Astrocyte (in vitro differentiated cells and primary cell): ENCODE measurements around the gene MTA1.

Source experiments
- EZH2 ChIP-seq: IDR thresholded peaks from 2 replicates; pipeline ENCODE4 v1.6.1; 2012; ENCODE audit warnings: mild to moderate bottlenecking, low read length, inconsistent platforms; ENCODE audit not compliant: insufficient read depth
- TF ChIP-seq, protein P1 (sequence below): IDR thresholded peaks from 2 replicates; pipeline ENCODE4 v1.5.1; 2011; ENCODE audit warnings: low read depth, mild to moderate bottlenecking, inconsistent platforms, low read length, moderate library complexity; ENCODE audit not compliant: insufficient read depth

DNA sequence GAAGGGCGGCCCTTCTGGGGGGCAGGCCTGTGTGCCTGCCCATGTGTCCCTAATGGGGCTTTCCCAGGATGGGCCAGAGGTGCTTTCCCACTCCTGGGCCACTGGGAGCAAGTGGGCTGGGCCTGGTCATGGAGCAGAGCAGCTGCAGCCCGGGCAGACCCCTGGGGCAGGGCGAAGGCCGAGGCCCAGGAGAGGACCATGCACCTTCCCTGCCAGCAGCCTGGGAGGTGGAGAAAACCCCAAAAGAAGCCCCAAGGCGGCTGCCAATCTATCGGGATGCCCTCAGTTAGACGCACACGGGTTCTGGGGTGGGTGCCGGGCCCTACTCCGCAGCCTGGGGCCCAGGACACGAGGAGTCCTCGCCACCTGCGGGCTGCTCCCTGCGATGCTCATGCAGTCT, 38.9 kb downstream of the MTA1 start:
- TF ChIP-seq, protein P1, sequence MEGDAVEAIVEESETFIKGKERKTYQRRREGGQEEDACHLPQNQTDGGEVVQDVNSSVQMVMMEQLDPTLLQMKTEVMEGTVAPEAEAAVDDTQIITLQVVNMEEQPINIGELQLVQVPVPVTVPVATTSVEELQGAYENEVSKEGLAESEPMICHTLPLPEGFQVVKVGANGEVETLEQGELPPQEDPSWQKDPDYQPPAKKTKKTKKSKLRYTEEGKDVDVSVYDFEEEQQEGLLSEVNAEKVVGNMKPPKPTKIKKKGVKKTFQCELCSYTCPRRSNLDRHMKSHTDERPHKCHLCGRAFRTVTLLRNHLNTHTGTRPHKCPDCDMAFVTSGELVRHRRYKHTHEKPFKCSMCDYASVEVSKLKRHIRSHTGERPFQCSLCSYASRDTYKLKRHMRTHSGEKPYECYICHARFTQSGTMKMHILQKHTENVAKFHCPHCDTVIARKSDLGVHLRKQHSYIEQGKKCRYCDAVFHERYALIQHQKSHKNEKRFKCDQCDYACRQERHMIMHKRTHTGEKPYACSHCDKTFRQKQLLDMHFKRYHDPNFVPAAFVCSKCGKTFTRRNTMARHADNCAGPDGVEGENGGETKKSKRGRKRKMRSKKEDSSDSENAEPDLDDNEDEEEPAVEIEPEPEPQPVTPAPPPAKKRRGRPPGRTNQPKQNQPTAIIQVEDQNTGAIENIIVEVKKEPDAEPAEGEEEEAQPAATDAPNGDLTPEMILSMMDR, result no peak
- no peak for TF ChIP-seq EZH2
